ENCODE data around the gene CCDC69. TPM values are rescaled to one million over a fixed set of nuclear protein-coding genes. Genes with fewer than 3 reads are reported as not detected.
"Not testable (repeated sequence)": the region's sequence is repeated elsewhere in the genome, so short reads cannot be mapped to it uniquely, and the experiment has no call there.

The CCDC69 gene
- total RNA-seq, 1 donor from 2014 or later: 4.4 TPM

GRCh38 chr5:151198861-151199260, 25.0 kb downstream of the CCDC69 start:
- H3K4me3 ChIP-seq (ENCODE audit: low read depth, low read length): no peak overlapping the region
- TF ChIP-seq CTCF (IDR thresholded peaks at IDR 0.05; ENCODE audit: insufficient read depth, low read length, poor library complexity, severe bottlenecking): no peak
- no peak for DNase-seq (ENCODE audit: low read depth)
- H3K27me3 ChIP-seq (ENCODE audit: control insufficient read depth, insufficient read depth, low read length): no peaks in the 10 kb centered on the region
- no peaks in the 10 kb centered on the region for H3K36me3 ChIP-seq (ENCODE audit: control insufficient read depth, insufficient read depth, low read length)

GRCh38 chr5:151197291-151197600, 26.6 kb downstream of the CCDC69 start:
- not testable (repeated sequence) for H3K4me3 ChIP-seq (ENCODE audit: low read depth, low read length); DNase-seq (ENCODE audit: low read depth); H3K27me3 ChIP-seq (ENCODE audit: control insufficient read depth, insufficient read depth, low read length); H3K36me3 ChIP-seq (ENCODE audit: control insufficient read depth, insufficient read depth, low read length)

- no peak for TF ChIP-seq CTCF (IDR thresholded peaks at IDR 0.05; ENCODE audit: insufficient read depth, low read length, poor library complexity, severe bottlenecking)
- H3K4me3 ChIP-seq (ENCODE audit: low read depth, low read length): no peak overlapping the region
- H3K27me3 ChIP-seq (ENCODE audit: control insufficient read depth, insufficient read depth, low read length): no peaks in the 10 kb centered on the region
- no peaks in the 10 kb centered on the region for H3K36me3 ChIP-seq (ENCODE audit: control insufficient read depth, insufficient read depth, low read length)
- no peak for DNase-seq (ENCODE audit: low read depth)
These were observed 27.2 kb downstream of the CCDC69 start for GRCh38 chr5:151196556-151197290.

GRCh38 chr5:151195622-151196021, 28.3 kb downstream of the CCDC69 start:
- H3K4me3 ChIP-seq (ENCODE audit: low read depth, low read length): no peak overlapping the region
- DNase-seq (ENCODE audit: low read depth): no peak
- H3K27me3 ChIP-seq (ENCODE audit: control insufficient read depth, insufficient read depth, low read length): no peaks in the 10 kb centered on the region
- no peak for TF ChIP-seq CTCF (IDR thresholded peaks at IDR 0.05; ENCODE audit: insufficient read depth, low read length, poor library complexity, severe bottlenecking)
- H3K36me3 ChIP-seq (ENCODE audit: control insufficient read depth, insufficient read depth, low read length): no peaks in the 10 kb centered on the region

- TF ChIP-seq CTCF (IDR thresholded peaks at IDR 0.05; ENCODE audit: insufficient read depth, low read length, poor library complexity, severe bottlenecking): no peak
- Histone ChIP-seq H3K4me3 (ENCODE audit: low read depth, low read length) (no peak overlapping the region), H3K36me3 (ENCODE audit: control insufficient read depth, insufficient read depth, low read length) (no peaks in the 10 kb centered on the region), H3K27me3 (ENCODE audit: control insufficient read depth, insufficient read depth, low read length) (no peaks in the 10 kb centered on the region)
- no peak for DNase-seq (ENCODE audit: low read depth)
These were observed 31.3 kb downstream of the CCDC69 start for GRCh38 chr5:151192626-151193025.

- Histone ChIP-seq H3K36me3 (ENCODE audit: control insufficient read depth, insufficient read depth, low read length) (no peaks in the 10 kb centered on the region), H3K27me3 (ENCODE audit: control insufficient read depth, insufficient read depth, low read length) (no peaks in the 10 kb centered on the region), H3K4me3 (ENCODE audit: low read depth, low read length) (no peak overlapping the region)
- DNase-seq (ENCODE audit: low read depth): no peak
- no peak for TF ChIP-seq CTCF (IDR thresholded peaks at IDR 0.05; ENCODE audit: insufficient read depth, low read length, poor library complexity, severe bottlenecking)
These were observed 32.2 kb downstream of the CCDC69 start for GRCh38 chr5:151191661-151192060.
